Aorta (tissue), 5 donors: ENCODE results near the gene BCL2L13. TPM values are rescaled to one million over a fixed set of nuclear protein-coding genes. Genes with fewer than 3 reads are reported as not detected.
A peak's percentile ranks its signal among the peaks of the same experiment; 100 is the strongest.

Experiments
- ATAC-seq: fragments of 200-7000 bp; cut with Tn5 transposase; one replicate; pipeline ENCODE4 v1.9.1; 2022; ENCODE audit warnings: moderate library complexity; ENCODE audit not compliant: low FRiP score
- DNase-seq, 2 donors: peaks; one replicate each; pipeline ENCODE4 v3.0.0-alpha.2; 2020
- H3K27ac ChIP-seq, 2 donors: one replicate each; pipeline ENCODE4 v1.5.1; 2013; ENCODE audit warnings: low read length in 2 of 2, mild to moderate bottlenecking in 2 of 2, moderate library complexity in 2 of 2, control low read depth in 1 of 2, inconsistent platforms in 1 of 2, low read depth in 1 of 2
- H3K27me3 ChIP-seq, 2 donors: one replicate each; pipeline ENCODE4 v1.6.1; 2013; ENCODE audit warnings: control low read depth in 1 of 2, low read length in 1 of 2, mild to moderate bottlenecking in 1 of 2, moderate library complexity in 1 of 2; ENCODE audit not compliant: insufficient read depth in 2 of 2, control insufficient read depth in 1 of 2
- H3K36me3 ChIP-seq, 2 donors: one replicate each; pipeline ENCODE4 v1.6.1; 2013; ENCODE audit warnings: control low read depth in 1 of 2, low read length in 1 of 2, mild to moderate bottlenecking in 1 of 2; ENCODE audit not compliant: insufficient read depth in 2 of 2, control insufficient read depth in 1 of 2
- H3K4me1 ChIP-seq, 2 donors: one replicate each; pipeline ENCODE4 v1.6.1; 2013; ENCODE audit warnings: low read length in 2 of 2, control low read depth in 1 of 2, mild to moderate bottlenecking in 1 of 2, moderate library complexity in 1 of 2; ENCODE audit not compliant: insufficient read depth in 2 of 2, control insufficient read depth in 1 of 2
- H3K4me3 ChIP-seq, 2 donors: one replicate each; pipeline ENCODE4 v1.5.1; 2013; ENCODE audit warnings: low read length in 2 of 2, control low read depth in 1 of 2, mild to moderate bottlenecking in 1 of 2
- H3K9me3 ChIP-seq: one replicate; pipeline ENCODE4 v1.6.1; 2013; ENCODE audit warnings: mild to moderate bottlenecking, low read length; ENCODE audit not compliant: control insufficient read depth
- WGBS, 2 donors: extraction: QIAGEN DNeasy Blood & Tissue Kit; methylation state at CpG; one replicate each; pipeline ENCODE4 v1.1.7; 2013; 5-methylcytosine and 5-hydroxymethylcytosine counted together
- intact Hi-C, 2 donors: fragments of 100-400 bp; cut with DNase I; formaldehyde crosslinking; loops; one replicate each; pipeline versions ENCODE4 v1.14.2 to v1.15.0; 2022
- polyA plus RNA-seq, 2 donors: library from polyadenylated mRNA; stranded (reverse); fragments of 200-250 nt; gene quantifications; one replicate each; pipeline ENCODE4 v1.2.3, GENCODE V29; 2013
- total RNA-seq, 2 donors: library from RNA; stranded (reverse); fragmentation: NEBNext Ultra II Directional; extraction: Animal tissue kit (Norgen Biotek cat#: 25700); gene quantifications; one replicate each; pipeline ENCODE4 v1.2.1, GENCODE V29; 2021
- donor health status: healthy with polysubstance abuse.
- donor health status: Bipolar disorder and iron deficiency.
- donor health status: DM: no; HTN: no; CAD: no.
- donor health status: DM: no; HTN: no; CAD: no.
- donor health status: DM: yes; HTN: yes; CAD: no.

Gene BCL2L13
- total and polyA plus RNA-seq, 4 donors, result 22.8 to 39.9 (median 28.0) TPM

DNA sequence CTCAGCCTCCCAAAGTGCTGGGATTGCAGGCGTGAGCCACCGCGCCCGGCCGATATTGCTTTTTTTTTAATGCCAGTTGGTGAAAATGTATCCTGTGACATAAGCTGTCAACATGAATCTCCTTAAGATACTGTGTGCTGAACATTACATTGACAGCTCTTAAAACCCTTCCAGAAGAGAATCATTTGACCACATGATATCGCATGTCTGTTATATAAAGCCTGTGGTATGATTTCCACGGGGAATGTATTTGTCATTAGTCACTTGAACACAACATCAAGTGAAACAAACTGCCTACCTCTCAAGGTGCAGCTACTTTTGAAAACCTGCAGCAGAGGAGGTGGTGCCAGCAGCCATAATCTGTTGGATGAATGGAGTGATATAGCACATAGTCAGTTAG is 67.0 kb downstream of the BCL2L13 start:
- Histone ChIP-seq H3K27me3 (no peaks in the 10 kb centered on the region), H3K4me1 (no peaks in the 10 kb centered on the region), H3K36me3 (no peaks in the 10 kb centered on the region), H3K27ac (no peak overlapping the region), H3K9me3 (no peaks in the 10 kb centered on the region), H3K4me3 (no peak overlapping the region)
- DNase-seq, result no peak
- intact Hi-C loops, result loop anchor here in 1 of 2 donors (2.0 kb wide), 1 partner anchor 37 kb away; no protein-coding TSS in a partner anchor
- no peak for ATAC-seq
- WGBS, 2 donors, result 97 to 98% methylated on average over 7 of the region's 7 CpGs

DNA sequence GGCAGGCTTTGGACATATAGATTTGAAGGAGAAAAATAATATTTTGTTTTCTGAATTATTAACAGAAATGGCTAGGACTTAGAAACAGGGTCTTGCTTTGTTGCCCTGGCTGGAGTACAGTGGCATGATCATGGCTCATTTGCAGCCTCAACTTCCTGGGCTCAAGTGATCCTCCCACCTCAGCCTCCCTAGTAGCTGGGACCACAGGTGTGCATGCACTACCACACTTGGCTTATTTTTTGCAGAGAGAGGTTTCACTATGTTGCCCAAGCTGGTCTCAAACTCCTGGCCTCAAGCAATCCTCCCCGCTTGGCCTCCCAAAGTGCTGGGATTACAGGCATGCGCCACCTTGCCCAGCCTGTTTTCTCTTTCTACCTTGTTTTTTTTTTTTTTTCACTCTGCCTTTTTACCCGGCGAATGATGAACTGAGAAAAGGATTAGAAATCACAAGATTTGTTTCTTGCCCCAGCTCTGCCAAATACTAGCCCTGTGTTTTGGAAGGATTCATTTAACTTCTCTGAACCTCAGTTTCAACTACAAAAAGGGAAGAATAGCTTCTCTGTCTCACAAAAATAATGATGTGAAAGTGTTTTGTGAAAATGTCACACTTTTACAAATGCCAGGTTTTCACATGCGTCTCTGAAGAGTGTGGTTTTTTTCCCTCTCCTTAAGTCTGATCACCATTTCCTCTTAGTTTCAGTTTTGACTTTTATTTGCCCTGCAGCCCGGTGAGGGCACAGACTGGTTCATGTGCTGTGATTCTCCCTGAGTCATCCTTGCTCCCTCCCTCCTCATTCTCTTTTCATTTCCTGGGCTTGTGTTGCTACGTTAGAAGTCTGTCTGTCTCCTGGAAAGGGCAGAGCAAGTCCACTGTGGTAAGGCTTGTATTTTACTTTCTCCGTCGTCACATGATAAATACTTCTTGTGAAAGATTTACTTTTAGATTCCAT is 67.7 kb downstream of the BCL2L13 start:
- Histone ChIP-seq H3K27me3 (no peaks in the 10 kb centered on the region), H3K4me3 (peak overlapping the region; percentile 50 to 76), H3K36me3 (no peaks in the 10 kb centered on the region), H3K4me1 (no peaks in the 10 kb centered on the region), H3K27ac (peak overlapping the region in 1 of 2 donors; percentile 75), H3K9me3 (no peaks in the 10 kb centered on the region)
- ATAC-seq (peak; percentile 90), DNase-seq (peak in 1 of 2 donors; percentile 51)
- intact Hi-C loops, result loop anchor here in 1 of 2 donors (2.0 kb wide), 1 partner anchor 37 kb away; no protein-coding TSS in a partner anchor
- 23 to 24% methylated on average over 9 of the region's 9 CpGs for WGBS, 2 donors

DNA sequence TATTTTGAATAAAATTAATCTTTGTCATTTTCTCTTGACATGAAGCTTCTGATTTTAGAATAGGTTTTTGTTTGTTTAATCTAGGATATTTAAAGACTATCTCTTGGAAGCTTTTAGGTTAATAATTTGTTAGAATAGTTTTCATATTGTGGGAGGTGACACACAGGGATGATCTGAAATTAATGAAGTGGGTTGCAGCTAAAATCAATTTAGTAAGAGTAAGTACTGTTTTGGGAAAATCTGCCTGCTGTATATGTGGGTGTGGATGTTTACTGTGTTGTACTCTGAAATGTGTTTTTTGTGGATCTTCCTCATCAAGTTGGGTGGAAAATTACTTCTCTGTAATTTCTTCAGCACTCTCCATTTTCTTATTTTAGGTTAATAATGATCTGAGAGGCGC is 68.4 kb downstream of the BCL2L13 start:
- Histone ChIP-seq H3K4me3 (peak overlapping the region in 1 of 2 donors; percentile 50), H3K27ac (no peak overlapping the region), H3K27me3 (no peaks in the 10 kb centered on the region), H3K36me3 (peaks cover 0 to 1% of the 10 kb centered on the region in 2 donors), H3K9me3 (no peaks in the 10 kb centered on the region), H3K4me1 (no peaks in the 10 kb centered on the region)
- ATAC-seq (no peak), DNase-seq (no peak)
- intact Hi-C loops, result no loop called here
- WGBS, 2 donors, result 84 to 94% methylated on average over 1 of the region's 1 CpG

DNA sequence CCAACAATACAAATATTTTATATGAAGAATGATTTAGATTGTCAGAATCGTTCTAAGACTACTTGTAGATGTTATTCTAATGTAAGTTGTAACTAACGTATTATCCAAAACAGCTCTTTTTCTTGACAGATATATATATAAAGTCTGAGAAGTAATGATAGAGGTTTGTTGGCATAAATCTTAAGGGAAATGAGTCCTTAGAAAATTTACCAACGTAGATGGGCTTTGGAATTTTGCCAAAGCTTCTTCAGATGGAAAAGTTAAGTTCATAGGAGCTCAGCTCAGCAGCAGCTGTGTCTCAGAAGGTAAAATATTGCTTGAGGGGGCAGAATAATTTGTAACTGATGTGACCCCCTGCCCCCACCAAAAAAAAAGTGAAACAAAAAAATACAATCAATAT is 69.0 kb downstream of the BCL2L13 start:
- 38 to 41% methylated on average over 3 of the region's 3 CpGs for WGBS, 2 donors
- no peaks in the 10 kb centered on the region for H3K9me3 ChIP-seq
- intact Hi-C loops, result no loop called here
- H3K27me3 ChIP-seq, result no peaks in the 10 kb centered on the region
- no peak overlapping the region for H3K27ac ChIP-seq
- ATAC-seq (no peak), DNase-seq (no peak)
- peaks cover 0 to 1% of the 10 kb centered on the region in 2 donors for H3K36me3 ChIP-seq
- H3K4me3 ChIP-seq, result no peak overlapping the region
- no peaks in the 10 kb centered on the region for H3K4me1 ChIP-seq

DNA sequence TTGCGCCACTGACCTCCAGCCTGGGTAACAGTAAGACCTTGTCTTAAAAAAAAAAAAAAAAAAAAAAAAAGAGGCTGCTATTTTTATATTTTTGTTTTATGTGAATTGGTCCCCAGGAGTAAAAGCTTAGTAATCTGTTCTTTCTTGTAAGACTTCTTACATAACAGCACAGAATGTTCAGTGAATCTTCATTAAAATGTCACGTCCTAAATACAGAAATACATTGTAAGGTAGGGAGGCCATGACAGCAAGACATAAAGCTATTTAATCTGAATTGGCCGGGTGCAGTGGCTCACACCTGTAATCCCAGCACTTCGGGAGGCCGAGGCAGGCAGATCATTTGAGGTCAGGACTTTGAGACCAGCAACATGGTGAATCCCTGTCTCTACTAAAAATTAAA is 71.5 kb downstream of the BCL2L13 start:
- Histone ChIP-seq H3K27ac (no peak overlapping the region), H3K27me3 (no peaks in the 10 kb centered on the region), H3K4me1 (no peaks in the 10 kb centered on the region), H3K4me3 (no peak overlapping the region), H3K9me3 (no peaks in the 10 kb centered on the region), H3K36me3 (peaks cover 0 to 1% of the 10 kb centered on the region in 2 donors)
- intact Hi-C loops, result no loop called here
- DNase-seq, result no peak
- ATAC-seq, result no peak
- 95 to 97% methylated on average over 5 of the region's 5 CpGs for WGBS, 2 donors

DNA sequence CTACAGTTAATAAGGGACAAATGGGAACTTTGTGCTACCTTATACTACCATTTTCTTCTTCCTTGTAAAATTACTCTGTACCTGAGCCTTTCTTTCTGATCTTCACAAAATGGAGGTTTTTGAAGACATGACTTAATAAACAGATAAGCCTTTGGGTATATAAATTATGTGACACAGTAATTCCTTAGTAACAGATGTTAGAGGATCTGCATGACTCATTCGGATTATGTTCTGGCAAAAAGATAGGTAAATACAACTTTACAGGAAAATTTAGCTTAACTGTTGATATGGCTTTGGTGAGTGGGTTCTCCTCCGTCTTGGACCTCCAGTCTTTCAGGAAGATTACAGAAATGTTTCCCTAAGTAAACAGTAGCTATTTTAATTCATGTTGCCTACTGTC is 73.9 kb downstream of the BCL2L13 start:
- ATAC-seq, result no peak
- H3K4me1 ChIP-seq, result no peaks in the 10 kb centered on the region
- H3K4me3 ChIP-seq, result no peak overlapping the region
- no peaks in the 10 kb centered on the region for H3K9me3 ChIP-seq
- WGBS, 2 donors, result 43 to 49% methylated on average over 2 of the region's 2 CpGs
- no peak for DNase-seq
- no peaks in the 10 kb centered on the region for H3K27me3 ChIP-seq
- H3K27ac ChIP-seq, result no peak overlapping the region
- H3K36me3 ChIP-seq, result peaks cover 0 to 1% of the 10 kb centered on the region in 2 donors
- intact Hi-C loops, result no loop called here

DNA sequence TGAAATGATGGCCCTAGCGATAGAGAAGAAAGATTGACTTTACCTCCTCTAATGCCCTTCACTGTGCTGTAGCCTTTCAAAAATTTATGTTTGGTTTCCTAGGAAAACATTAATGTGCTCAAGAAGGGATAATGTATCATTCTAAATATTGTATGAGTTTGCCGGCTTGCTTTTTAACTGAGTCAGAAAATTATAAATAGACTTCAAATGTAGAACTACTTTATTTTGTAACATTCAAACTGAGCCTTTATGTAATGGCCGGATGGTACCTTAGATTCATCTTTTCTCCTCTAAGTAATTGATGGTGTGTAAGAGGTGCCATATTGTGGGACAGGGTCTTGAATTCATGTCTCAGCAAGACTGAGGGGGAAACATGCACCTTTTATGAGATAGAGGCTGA is 78.0 kb downstream of the BCL2L13 start:
- no peak overlapping the region for H3K27ac ChIP-seq

DNA sequence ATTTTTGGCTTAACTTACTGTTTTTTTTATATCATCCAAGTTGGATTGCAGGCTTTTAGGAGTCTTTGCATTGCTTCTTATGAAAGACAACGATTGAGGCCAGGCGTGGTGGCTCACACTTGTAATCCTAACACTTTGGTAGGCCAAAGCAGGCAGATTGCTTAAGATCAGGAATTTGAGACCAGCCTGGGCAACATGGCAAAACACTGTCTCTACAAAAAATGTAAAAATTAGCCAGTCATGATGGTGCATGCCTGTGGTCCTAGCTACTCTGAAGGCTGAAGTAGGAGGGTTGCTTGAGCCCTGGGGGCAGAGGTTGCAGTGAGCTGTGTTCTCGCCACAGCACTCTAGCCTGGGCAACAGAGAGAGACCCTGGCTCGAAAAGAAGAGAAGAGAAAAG is 79.2 kb downstream of the BCL2L13 start:
- Histone ChIP-seq H3K36me3 (no peaks in the 10 kb centered on the region), H3K27ac (no peak overlapping the region), H3K4me1 (no peaks in the 10 kb centered on the region), H3K9me3 (no peaks in the 10 kb centered on the region), H3K27me3 (no peaks in the 10 kb centered on the region), H3K4me3 (no peak overlapping the region)
- ATAC-seq (no peak), DNase-seq (no peak)
- 82 to 93% methylated on average over 4 of the region's 4 CpGs for WGBS, 2 donors
- intact Hi-C loops, result no loop called here

More for the DNA sequence above, 78.0 kb downstream of the BCL2L13 start:
- Histone ChIP-seq H3K9me3 (no peaks in the 10 kb centered on the region), H3K4me1 (no peaks in the 10 kb centered on the region), H3K27me3 (no peaks in the 10 kb centered on the region), H3K36me3 (no peaks in the 10 kb centered on the region), H3K4me3 (no peak overlapping the region)
- 58 to 59% methylated on average over 3 of the region's 3 CpGs for WGBS, 2 donors
- intact Hi-C loops, result no loop called here
- DNase-seq (no peak), ATAC-seq (no peak)

DNA sequence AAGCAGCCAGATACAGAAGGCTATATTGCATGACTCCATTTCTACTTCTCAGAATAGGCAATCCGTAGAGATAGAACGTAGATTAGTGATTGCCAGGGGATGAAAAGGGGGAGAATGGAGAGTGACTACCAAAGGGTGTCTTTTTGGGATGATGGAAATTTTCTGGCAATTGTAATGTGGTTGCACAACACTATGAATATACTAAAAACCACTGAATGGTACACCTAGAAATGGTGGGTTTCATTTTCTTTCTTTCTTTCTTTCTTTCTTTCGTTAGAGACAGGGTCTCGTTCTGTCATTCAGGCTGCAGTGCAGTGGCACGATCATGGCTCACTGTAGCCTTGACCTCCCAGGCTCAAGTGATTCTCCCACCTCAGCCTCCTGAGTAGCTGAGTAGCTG is 81.4 kb downstream of the BCL2L13 start:
- Histone ChIP-seq H3K27ac (no peak overlapping the region), H3K9me3 (no peaks in the 10 kb centered on the region), H3K36me3 (no peaks in the 10 kb centered on the region), H3K4me1 (no peaks in the 10 kb centered on the region), H3K4me3 (no peak overlapping the region), H3K27me3 (no peaks in the 10 kb centered on the region)
- no peak for ATAC-seq
- intact Hi-C loops, result no loop called here
- 92 to 96% methylated on average over 5 of the region's 5 CpGs for WGBS, 2 donors
- DNase-seq, result no peak
